Raji (cell line): ENCODE results near the gene HMX3.

Source experiments
- POLR2A ChIP-seq: IDR thresholded peaks from 2 replicates; pipeline ENCODE4 v1.6.1; 2011; ENCODE audit warnings: low read depth, low read length, control low read depth; ENCODE audit not compliant: insufficient read depth

HMX3 gene

GRCh38 chr10:123175389-123176387 is 39.9 kb downstream of the HMX3 start:
- no peak for TF ChIP-seq POLR2A

- TF ChIP-seq POLR2A = no peak
Observed at GRCh38 chr10:123180101-123181090, 44.6 kb downstream of the HMX3 start.

GRCh38 chr10:123183724-123184123 is 48.0 kb downstream of the HMX3 start:
- no peak for TF ChIP-seq POLR2A

GRCh38 chr10:123187781-123188180 is 52.0 kb downstream of the HMX3 start:
- no peak for TF ChIP-seq POLR2A
